GM12878 (cell line): ENCODE measurements around the gene TMEM61. TPM values are rescaled to one million over a fixed set of nuclear protein-coding genes. Genes with fewer than 3 reads are reported as not detected.

Source experiments
- CEBPZ ChIP-seq: fragments of 150-350 bp; IDR thresholded peaks from 2 replicates; pipeline ENCODE4 v1.6.1; 2016; ENCODE audit warnings: low read depth, low read length
- EGR1 ChIP-seq, 2 experiments: IDR thresholded peaks; 1 replicate in 1 of 2; 2 replicates in 1 of 2; pipeline ENCODE4 v1.6.1; 2011 to 2012; ENCODE audit warnings: low read depth in 2 of 2, low read length in 2 of 2, borderline replicate concordance in 1 of 2, mild to moderate bottlenecking in 1 of 2, moderate library complexity in 1 of 2
- HDAC2 ChIP-seq: fragments of 200-600 bp; sonication (generic); IDR thresholded peaks from 2 replicates; pipeline ENCODE4 v1.6.1; 2017
- MXI1 ChIP-seq: fragments of 150-350 bp; IDR thresholded peaks from 2 replicates; pipeline ENCODE4 v1.6.1; 2011; ENCODE audit warnings: low read depth, mild to moderate bottlenecking, inconsistent platforms, low read length, improper control_type of control experiment
- NR2C2 ChIP-seq: IDR thresholded peaks from 2 replicates; pipeline ENCODE4 v1.6.1; 2011; ENCODE audit warnings: borderline replicate concordance, low read depth; ENCODE audit not compliant: control insufficient read depth, insufficient read length
- SREBF1 ChIP-seq: IDR thresholded peaks from 2 replicates; pipeline ENCODE4 v1.6.1; 2012; ENCODE audit warnings: mild to moderate bottlenecking, low read length
- TCF12 ChIP-seq: IDR thresholded peaks from 2 replicates; pipeline ENCODE4 v1.6.1; 2011; ENCODE audit warnings: low read depth, mild to moderate bottlenecking, low read length
- polyA plus RNA-seq, 11 experiments: library from polyadenylated mRNA; depleted of rRNA in 4 of 11; unstranded in 6 of 11; stranded (reverse) in 5 of 11; fragments of >200 nt; fragmentation: Nextera tagmentation in 4 of 11; fragmentation: Illumina TruSeq in 1 of 11; extraction: Ambion mirVana in 4 of 11; extraction: Trizol in 1 of 11; gene quantifications; 1 replicate in 1 of 11; 2 replicates in 10 of 11; pipeline versions ENCODE4 v1.2.1 to v1.2.3, GENCODE V29; 2011 to 2016; ENCODE audit warnings: inconsistent platforms in 2 of 11, missing spikeins in 2 of 11, low read depth in 1 of 11
- total RNA-seq, 4 experiments: library from RNA; depleted of rRNA in 3 of 4; stranded (reverse); fragments of >200 nt in 3 of 4; fragmentation: Illumina TruSeq in 1 of 4; extraction: Trizol in 1 of 4; gene quantifications; 2 replicates each; pipeline versions ENCODE4 v1.2.1 to v1.2.3, GENCODE V29; 2013 to 2021
- TF ChIP-seq, protein P1 (sequence below): IDR thresholded peaks from 2 replicates; pipeline ENCODE4 v1.6.1; 2012; ENCODE audit warnings: low read length, inconsistent platforms

TMEM61 gene
- total and polyA plus RNA-seq, 10 of the 15 experiments (the other 5 are each of a cell fraction or from before 2014, with no cell fraction given): not detected

DNA sequence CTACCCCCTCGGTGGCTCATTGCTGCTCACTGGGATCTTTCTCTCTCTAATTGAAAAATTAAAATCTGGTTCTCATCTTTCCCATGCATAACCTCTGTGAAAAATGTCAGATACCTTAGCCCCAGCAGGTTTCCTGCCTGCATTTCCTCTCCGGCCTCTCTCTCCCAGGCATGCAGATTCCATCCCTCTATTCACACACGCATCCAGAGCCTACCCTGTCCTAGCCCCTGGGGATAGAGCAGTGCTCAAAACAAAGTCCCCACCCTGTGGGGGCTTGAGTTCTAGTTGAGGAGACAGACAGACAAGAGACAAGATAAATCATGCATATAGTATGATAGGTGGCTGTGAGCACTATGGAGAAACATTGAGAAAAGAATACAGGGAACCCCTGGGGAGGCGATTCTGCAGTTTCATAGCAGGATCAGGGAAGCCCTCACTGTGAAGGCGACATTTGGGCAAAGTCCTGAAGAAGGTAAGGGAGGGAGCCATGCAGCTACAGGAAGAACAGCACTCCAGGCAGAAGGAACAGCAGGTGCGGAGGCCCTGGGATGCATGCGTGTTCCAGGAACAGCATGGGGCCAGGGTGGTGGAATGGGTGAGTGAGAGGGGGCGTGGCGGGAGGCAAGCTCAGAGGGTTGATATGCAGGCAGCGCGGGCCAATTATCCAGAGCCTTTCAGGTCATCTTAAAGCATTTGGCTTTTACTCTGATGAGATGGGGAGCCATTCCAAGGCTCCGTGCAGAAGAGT lies 14.8 kb downstream of the TMEM61 start (continued):
- TF ChIP-seq EGR1 (IDR thresholded peaks at IDR 0.05; ENCODE audit: borderline replicate concordance in 1 of 2, low read depth in 2 of 2, low read length in 2 of 2) (no peak), TCF12 (no peak), SREBF1 (no peak), MXI1 (no peak), NR2C2 (no peak), CEBPZ (no peak), HDAC2 (no peak)
- TF ChIP-seq, protein P1, sequence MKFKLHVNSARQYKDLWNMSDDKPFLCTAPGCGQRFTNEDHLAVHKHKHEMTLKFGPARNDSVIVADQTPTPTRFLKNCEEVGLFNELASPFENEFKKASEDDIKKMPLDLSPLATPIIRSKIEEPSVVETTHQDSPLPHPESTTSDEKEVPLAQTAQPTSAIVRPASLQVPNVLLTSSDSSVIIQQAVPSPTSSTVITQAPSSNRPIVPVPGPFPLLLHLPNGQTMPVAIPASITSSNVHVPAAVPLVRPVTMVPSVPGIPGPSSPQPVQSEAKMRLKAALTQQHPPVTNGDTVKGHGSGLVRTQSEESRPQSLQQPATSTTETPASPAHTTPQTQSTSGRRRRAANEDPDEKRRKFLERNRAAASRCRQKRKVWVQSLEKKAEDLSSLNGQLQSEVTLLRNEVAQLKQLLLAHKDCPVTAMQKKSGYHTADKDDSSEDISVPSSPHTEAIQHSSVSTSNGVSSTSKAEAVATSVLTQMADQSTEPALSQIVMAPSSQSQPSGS: no peak
